Activated CD8-positive, alpha-beta T cell treated with anti-CD3 and anti-CD28 coated beads for 36 hours (primary cell): ENCODE results near the gene ANKZF1. TPM values are rescaled to one million over a fixed set of nuclear protein-coding genes. Genes with fewer than 3 reads are reported as not detected.

Experiments used
- ATAC-seq: fragments of 200-7000 bp; cut with Tn5 transposase; one replicate; pipeline ENCODE4 v1.10.0; 2021; ENCODE audit warnings: mild to moderate bottlenecking, moderate library complexity
- CTCF ChIA-PET: fragments of 350-600 bp; sonication (Branson Sonifier 250); formaldehyde crosslinking; loops from one replicate; lab custom pipeline; 2021; ENCODE audit warnings: antibody characterized with exemption; lab: Charles Lee
- POLR2A ChIA-PET: fragments of 350-600 bp; sonication (Branson Sonifier 250); formaldehyde crosslinking; loops from one replicate; lab custom pipeline; 2021; ENCODE audit warnings: antibody characterized with exemption; lab: Charles Lee
- DNase-seq: peaks from one replicate; pipeline ENCODE4 v3.0.0-alpha.2; 2020
- H3K27ac Mint-ChIP-seq: one replicate; pipeline ENCODE4 v1.8.0; 2021; ENCODE audit warnings: mild to moderate bottlenecking, mixed read lengths
- H3K27me3 Mint-ChIP-seq: one replicate; pipeline ENCODE4 v1.8.0; 2021; ENCODE audit warnings: mixed read lengths
- H3K36me3 Mint-ChIP-seq: one replicate; pipeline ENCODE4 v1.8.0; 2021; ENCODE audit warnings: low read depth, mixed read lengths
- H3K4me1 Mint-ChIP-seq: one replicate; pipeline ENCODE4 v1.8.0; 2021; ENCODE audit warnings: low read depth, mixed read lengths
- H3K4me3 Mint-ChIP-seq: one replicate; pipeline ENCODE4 v1.8.0; 2021; ENCODE audit warnings: mild to moderate bottlenecking, moderate library complexity, mixed read lengths
- H3K9me3 Mint-ChIP-seq: one replicate; pipeline ENCODE4 v1.8.0; 2021; ENCODE audit warnings: mixed read lengths
- CTCF ChIP-seq: fragments of 200-600 bp; IDR thresholded peaks from one replicate; pipeline ENCODE4 v1.8.0; 2022; ENCODE audit warnings: antibody characterized with exemption, mild to moderate bottlenecking
- intact Hi-C: fragments of 100-400 bp; cut with micrococcal nuclease; formaldehyde crosslinking; loops from one replicate; pipeline ENCODE4 v1.10.0; 2022
- total RNA-seq, 2 experiments: library from RNA; stranded (reverse); gene quantifications; one replicate each; pipeline ENCODE4 v1.2.3, GENCODE V29; 2021

The ANKZF1 gene
- total RNA-seq, 2 experiments from 2014 or later = 216 to 217 TPM

GRCh38 chr2:219234331-219234730, 4.7 kb downstream of the ANKZF1 start:
- H3K4me3 Mint-ChIP-seq = no peak overlapping the region
- no peaks in the 10 kb centered on the region for H3K27me3 Mint-ChIP-seq
- H3K4me1 Mint-ChIP-seq = peaks cover 19% of the 10 kb centered on the region
- intact Hi-C loops = no loop called here
- no peak overlapping the region for H3K27ac Mint-ChIP-seq
- H3K36me3 Mint-ChIP-seq = peaks cover 76% of the 10 kb centered on the region
- no peaks in the 10 kb centered on the region for H3K9me3 Mint-ChIP-seq
- CTCF ChIA-PET = interaction anchor here (0.6 to 1.1 kb wide), 2 partner anchors 45 to 161 kb away, joined by 3 read pairs; partner anchors contain the start of gene DNAJB2
- TF ChIP-seq CTCF = no peak
- DNase-seq (no peak), ATAC-seq (no peak)
- POLR2A ChIA-PET = interaction anchor here (1.3 to 9.9 kb wide), 2 partner anchors 12 to 15 kb away, joined by 6 to 239 read pairs; partner anchors contain the start of genes ABCB6, GLB1L, STK16 and TUBA4A

GRCh38 chr2:219243291-219243761, 13.7 kb downstream of the ANKZF1 start:
- H3K27me3 Mint-ChIP-seq = no peaks in the 10 kb centered on the region
- H3K27ac Mint-ChIP-seq = peak overlapping the region; percentile 32
- no peak for TF ChIP-seq CTCF
- peak overlapping the region; percentile 66 for H3K4me3 Mint-ChIP-seq
- peaks cover 21% of the 10 kb centered on the region for H3K36me3 Mint-ChIP-seq
- no peaks in the 10 kb centered on the region for H3K9me3 Mint-ChIP-seq
- ChIA-PET CTCF (interaction anchor here (3.0 kb wide), 1 partner anchor 12 kb away, joined by 10 read pairs; no protein-coding TSS in a partner anchor), POLR2A (interaction anchor here (1.3 to 19.2 kb wide), 3 partner anchors 11 to 24 kb away, joined by 6 to 239 read pairs (median 35); partner anchors contain the start of genes ABCB6, ANKZF1, ATG9A and TUBA4A)
- intact Hi-C loops = no loop called here
- ATAC-seq (no peak), DNase-seq (no peak)
- peaks cover 42% of the 10 kb centered on the region for H3K4me1 Mint-ChIP-seq

GRCh38 chr2:219244789-219245147, 15.2 kb downstream of the ANKZF1 start:
- POLR2A ChIA-PET = interaction anchor here (0.7 to 19.2 kb wide), 12 partner anchors 8 to 74 kb away, joined by 3 to 239 read pairs (median 6); partner anchors contain the start of genes ABCB6, ANKZF1, ATG9A and TUBA4A
- CTCF ChIA-PET = interaction anchor here (0.8 to 3.0 kb wide), 13 partner anchors 9 to 85 kb away, joined by 3 to 24 read pairs (median 4); partner anchors contain the start of genes ABCB6, ANKZF1, ATG9A and DNAJB2
- peak overlapping the region; percentile 98 for H3K4me3 Mint-ChIP-seq
- peaks cover 56% of the 10 kb centered on the region for H3K4me1 Mint-ChIP-seq
- H3K36me3 Mint-ChIP-seq = peaks cover 30% of the 10 kb centered on the region
- ATAC-seq = no peak
- H3K9me3 Mint-ChIP-seq = no peaks in the 10 kb centered on the region
- no peak for TF ChIP-seq CTCF
- DNase-seq = no peak
- intact Hi-C loops = loop anchor here (5.0 kb wide), 1 partner anchor 53 kb away; no protein-coding TSS in a partner anchor
- H3K27ac Mint-ChIP-seq = peak overlapping the region; percentile 99
- H3K27me3 Mint-ChIP-seq = no peaks in the 10 kb centered on the region

- Mint-ChIP-seq H3K4me1 (peaks cover 61% of the 10 kb centered on the region), H3K27me3 (no peaks in the 10 kb centered on the region), H3K36me3 (peaks cover 35% of the 10 kb centered on the region), H3K4me3 (peak within 1 kb of the TSS; percentile 98), H3K27ac (peak within 1 kb of the TSS; percentile 99), H3K9me3 (no peaks in the 10 kb centered on the region)
- TF ChIP-seq CTCF = no peak
- ATAC-seq (peak; percentile 58), DNase-seq (peak; percentile 93)
- POLR2A ChIA-PET = interaction anchor here (0.7 to 19.2 kb wide), 16 partner anchors 8 to 133 kb away, joined by 3 to 239 read pairs (median 6); partner anchors contain the start of genes ABCB6, ANKZF1, ATG9A and TUBA4A
- intact Hi-C loops = loop anchor here (5.0 kb wide), 1 partner anchor 52 kb away; no protein-coding TSS in a partner anchor
- CTCF ChIA-PET = interaction anchor here (0.8 to 3.0 kb wide), 14 partner anchors 8 to 85 kb away, joined by 3 to 24 read pairs (median 4); partner anchors contain the start of genes ABCB6, ANKZF1, ATG9A and DNAJB2
These were observed 15.7 kb downstream of the ANKZF1 start, which contains the start of the genes GLB1L and STK16 for GRCh38 chr2:219245148-219245898. Gene GLB1L (minus strand): TSS chr2:219245444. CDS start chr2:219243573, 1,871 bp downstream. Gene STK16 (plus strand): TSS chr2:219245479. CDS start chr2:219246000, 521 bp downstream.
